Stimulated activated CD4-positive, alpha-beta T cell treated with anti-CD3 and anti-CD28 coated beads, TNF-alpha, amount 100 ng/mL, for 4 hours (primary cell): ENCODE measurements around the gene LSMEM2.

Experiments used
- DNase-seq, 3 experiments: peaks; one replicate each; pipeline ENCODE4 v3.0.0-alpha.2; 2020; ENCODE audit warnings: low read depth in 3 of 3

The LSMEM2 gene

GRCh38 chr3:50322115-50322385 lies 43.2 kb downstream of the LSMEM2 start:
- DNase-seq: no peak

GRCh38 chr3:50322386-50323091 lies 43.7 kb downstream of the LSMEM2 start, which contains the start of gene HYAL2:
Gene HYAL2, minus strand, starts transcription at chr3:50322745. Its CDS starts 2,256 bp downstream, at chr3:50320489.
- no peak for DNase-seq

GRCh38 chr3:50323092-50323600 lies 44.3 kb downstream of the LSMEM2 start:
- no peak for DNase-seq

GRCh38 chr3:50323614-50324199 lies 44.8 kb downstream of the LSMEM2 start:
- DNase-seq: no peak

GRCh38 chr3:50324351-50325112 lies 45.6 kb downstream of the LSMEM2 start:
- no peak for DNase-seq

GRCh38 chr3:50325113-50325480 lies 46.2 kb downstream of the LSMEM2 start:
- DNase-seq: no peak

GRCh38 chr3:50325497-50326181 lies 46.8 kb downstream of the LSMEM2 start:
- no peak for DNase-seq

- DNase-seq: no peak
These were observed 47.3 kb downstream of the LSMEM2 start for GRCh38 chr3:50326182-50326541.

- DNase-seq: no peak
These were observed 48.2 kb downstream of the LSMEM2 start for GRCh38 chr3:50327129-50327528.

GRCh38 chr3:50327943-50328691 lies 49.2 kb downstream of the LSMEM2 start, which contains the start of gene TUSC2:
Gene TUSC2, minus strand, starts transcription at chr3:50328223. Its CDS starts 124 bp downstream, at chr3:50328099.
- DNase-seq: peak; percentile 83 to 91 (median 87)

GRCh38 chr3:50330330-50330729 lies 51.4 kb downstream of the LSMEM2 start:
- DNase-seq: no peak

GRCh38 chr3:50331364-50331907 lies 52.5 kb downstream of the LSMEM2 start:
- no peak for DNase-seq

- no peak for DNase-seq
These were observed 54.9 kb downstream of the LSMEM2 start for GRCh38 chr3:50333744-50334328.

- DNase-seq: no peak
These were observed 55.6 kb downstream of the LSMEM2 start for GRCh38 chr3:50334339-50335075.

GRCh38 chr3:50336452-50337174 lies 57.7 kb downstream of the LSMEM2 start:
- DNase-seq: peak in 1 of 3 experiments; percentile 40

- peak; percentile 88 to 90 (median 89) for DNase-seq
These were observed 58.4 kb downstream of the LSMEM2 start for GRCh38 chr3:50337175-50337861.
